Activated T-cell treated with anti-CD3 and anti-CD28 coated beads for 24 hours (primary cell): Measurements from ENCODE around the gene CNTN2.

Experiments used
- DNase-seq: peaks from one replicate; pipeline ENCODE4 v3.0.0-alpha.2; 2020; ENCODE audit warnings: low read depth

CNTN2 gene, protein sequence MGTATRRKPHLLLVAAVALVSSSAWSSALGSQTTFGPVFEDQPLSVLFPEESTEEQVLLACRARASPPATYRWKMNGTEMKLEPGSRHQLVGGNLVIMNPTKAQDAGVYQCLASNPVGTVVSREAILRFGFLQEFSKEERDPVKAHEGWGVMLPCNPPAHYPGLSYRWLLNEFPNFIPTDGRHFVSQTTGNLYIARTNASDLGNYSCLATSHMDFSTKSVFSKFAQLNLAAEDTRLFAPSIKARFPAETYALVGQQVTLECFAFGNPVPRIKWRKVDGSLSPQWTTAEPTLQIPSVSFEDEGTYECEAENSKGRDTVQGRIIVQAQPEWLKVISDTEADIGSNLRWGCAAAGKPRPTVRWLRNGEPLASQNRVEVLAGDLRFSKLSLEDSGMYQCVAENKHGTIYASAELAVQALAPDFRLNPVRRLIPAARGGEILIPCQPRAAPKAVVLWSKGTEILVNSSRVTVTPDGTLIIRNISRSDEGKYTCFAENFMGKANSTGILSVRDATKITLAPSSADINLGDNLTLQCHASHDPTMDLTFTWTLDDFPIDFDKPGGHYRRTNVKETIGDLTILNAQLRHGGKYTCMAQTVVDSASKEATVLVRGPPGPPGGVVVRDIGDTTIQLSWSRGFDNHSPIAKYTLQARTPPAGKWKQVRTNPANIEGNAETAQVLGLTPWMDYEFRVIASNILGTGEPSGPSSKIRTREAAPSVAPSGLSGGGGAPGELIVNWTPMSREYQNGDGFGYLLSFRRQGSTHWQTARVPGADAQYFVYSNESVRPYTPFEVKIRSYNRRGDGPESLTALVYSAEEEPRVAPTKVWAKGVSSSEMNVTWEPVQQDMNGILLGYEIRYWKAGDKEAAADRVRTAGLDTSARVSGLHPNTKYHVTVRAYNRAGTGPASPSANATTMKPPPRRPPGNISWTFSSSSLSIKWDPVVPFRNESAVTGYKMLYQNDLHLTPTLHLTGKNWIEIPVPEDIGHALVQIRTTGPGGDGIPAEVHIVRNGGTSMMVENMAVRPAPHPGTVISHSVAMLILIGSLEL

DNA sequence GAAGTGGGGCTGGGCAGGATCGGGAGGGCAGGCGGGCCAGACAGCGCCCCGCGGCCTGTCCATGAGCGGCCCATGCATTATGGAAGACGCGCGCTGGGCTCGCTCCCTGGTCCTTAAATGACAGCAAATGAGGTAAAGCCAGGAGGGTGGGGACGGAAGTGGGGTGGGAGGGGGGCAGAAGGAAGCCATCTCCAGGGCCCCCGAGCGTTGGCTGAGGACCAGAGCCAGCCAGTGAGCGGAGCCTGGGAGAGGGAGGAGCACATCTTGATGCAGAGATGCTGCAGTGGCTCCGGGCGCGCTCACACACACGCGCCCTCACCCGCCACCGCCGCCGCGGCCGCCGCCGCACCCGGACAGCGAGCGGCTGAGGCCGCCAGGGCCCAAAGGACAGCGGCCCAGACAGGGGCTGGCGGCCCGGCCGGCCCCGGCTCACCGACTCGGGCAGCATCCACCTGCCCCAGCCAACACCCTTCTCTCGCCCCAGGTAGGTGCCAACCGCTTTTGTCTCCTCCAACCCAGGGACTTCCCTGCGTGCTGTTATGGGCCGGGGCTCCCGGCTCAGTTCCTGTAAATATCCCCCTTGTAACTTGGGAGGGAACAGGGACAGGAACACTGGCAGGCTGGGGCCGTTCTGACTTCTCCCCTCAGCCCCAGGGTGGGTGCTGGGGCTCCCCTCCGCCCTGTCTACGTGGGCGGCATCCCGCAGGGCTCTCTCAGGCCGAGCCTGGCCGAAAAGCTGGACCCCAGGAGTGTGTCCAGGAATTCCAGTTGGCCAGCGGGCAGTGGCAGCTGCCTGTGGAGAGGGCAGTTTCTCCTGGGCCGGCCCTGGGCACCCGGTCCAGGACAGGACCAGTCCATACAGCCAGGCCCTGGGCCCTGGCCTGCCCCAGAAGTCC lies at the start of gene CNTN2:
Gene CNTN2 (plus strand): TSS at position 302 of the 896 bp plus-strand sequence. CDS start 9,974 bp downstream, outside the sequence.
- no peak for DNase-seq

DNA sequence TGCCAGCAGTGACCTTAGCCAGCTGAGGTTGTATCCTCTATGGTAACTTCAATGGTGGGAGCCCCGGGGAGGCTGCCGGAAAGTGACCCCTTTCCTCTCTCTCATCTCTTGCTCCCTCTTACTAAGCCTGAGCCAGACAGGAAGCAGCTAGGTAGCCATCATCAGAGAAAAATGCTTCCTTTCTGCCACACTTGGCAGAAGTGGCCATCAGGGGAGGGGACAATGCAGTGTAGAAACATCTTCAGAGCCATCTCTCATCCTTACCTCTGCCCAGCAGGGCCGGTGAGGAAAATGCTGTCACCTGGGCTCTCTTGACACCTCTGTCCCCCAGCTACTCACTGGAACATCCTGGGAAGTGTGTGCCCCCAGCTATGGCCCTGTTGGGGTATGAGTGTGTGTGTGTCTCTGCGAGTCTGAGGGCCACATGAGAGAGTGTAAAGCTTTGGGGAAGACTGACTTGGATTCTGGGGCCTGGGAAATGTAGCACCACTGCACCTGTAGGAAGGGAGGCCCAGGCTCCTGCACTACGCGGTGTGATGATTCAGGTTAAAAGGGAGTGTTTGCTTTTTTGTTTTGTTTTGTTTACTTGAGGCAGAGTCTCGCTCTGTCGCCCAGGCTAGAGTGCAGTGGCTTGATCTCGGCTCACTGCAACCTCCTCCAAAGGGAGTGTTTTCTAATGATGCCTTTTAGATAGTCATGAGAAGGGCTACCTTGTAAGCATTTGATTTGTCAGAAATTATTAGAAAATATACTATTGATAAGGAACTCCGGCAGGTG lies 48.7 kb upstream of the CNTN2 start:
- DNase-seq: no peak

DNA sequence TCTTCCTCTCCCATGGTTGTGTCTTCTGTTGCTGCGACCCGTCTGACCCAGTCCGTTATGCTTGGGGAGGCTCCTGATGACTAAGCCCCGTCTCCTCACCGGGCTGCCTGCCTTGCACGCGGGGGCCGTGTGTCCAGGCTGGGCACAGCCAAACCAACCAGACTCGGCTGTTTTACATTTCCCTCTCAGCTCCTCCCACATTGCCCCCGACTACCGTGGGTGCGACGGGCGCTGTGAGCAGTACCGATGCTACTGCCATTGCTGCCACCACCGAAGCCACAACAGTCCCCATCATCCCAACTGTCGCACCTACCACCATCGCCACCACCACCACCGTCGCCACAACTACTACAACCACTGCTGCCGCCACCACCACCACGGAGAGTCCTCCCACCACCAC lies 46.0 kb upstream of the CNTN2 start:
- no peak for DNase-seq

DNA sequence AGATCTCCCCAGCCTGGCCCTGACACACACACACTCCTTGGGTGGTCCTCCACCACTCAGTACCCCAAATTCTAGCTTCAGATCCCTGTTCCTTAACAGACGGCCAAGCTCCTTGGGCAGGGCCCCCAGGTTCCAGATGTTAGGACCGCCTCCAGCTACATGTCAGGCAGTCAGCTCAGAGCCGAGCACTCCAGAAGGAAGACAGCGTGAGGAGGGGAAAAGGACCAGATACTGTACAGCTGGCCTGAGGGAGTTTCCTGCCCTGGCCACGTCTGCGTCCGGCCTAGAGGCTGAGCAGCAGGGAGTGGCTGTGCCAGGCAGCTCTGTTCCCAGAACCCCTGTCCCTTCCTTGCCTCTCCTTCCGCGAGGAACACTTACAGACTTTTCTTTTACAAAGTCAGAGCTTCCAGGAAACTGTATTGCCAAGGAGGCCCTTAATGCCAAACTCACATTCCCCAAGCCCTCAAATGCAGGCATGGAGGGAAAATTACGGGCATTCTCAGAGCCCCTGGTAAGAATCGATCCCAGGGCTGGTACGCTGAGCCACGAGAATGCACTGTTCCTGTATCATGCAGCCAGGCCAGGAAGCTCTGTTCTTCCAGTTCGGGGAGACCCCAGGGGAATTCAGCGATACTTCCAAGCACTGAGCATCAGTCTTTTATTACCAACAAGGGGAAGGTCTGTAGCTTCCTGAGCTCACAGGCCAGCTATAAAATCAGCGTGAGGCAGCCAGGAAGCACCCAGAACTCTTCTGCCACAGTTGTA lies 45.2 kb upstream of the CNTN2 start:
- DNase-seq: no peak

DNA sequence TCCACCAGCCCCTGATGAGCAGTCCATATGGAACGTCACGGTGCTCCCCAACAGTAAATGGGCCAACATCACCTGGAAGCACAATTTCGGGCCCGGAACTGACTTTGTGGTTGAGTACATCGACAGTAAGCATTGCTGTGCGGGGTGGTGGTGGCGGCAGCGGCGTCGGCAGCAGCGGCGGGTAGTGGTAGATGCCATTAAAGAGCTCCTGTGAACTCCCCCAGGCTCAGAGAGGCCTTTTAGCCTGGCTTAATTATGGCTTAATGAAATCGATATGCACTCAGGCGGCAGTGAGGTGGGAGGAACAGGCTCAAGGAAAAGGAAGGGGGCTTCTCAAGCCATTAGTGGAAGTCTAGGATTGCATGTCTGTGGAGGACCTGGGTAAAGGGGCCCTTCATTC lies 41.9 kb upstream of the CNTN2 start:
- DNase-seq: no peak

DNA sequence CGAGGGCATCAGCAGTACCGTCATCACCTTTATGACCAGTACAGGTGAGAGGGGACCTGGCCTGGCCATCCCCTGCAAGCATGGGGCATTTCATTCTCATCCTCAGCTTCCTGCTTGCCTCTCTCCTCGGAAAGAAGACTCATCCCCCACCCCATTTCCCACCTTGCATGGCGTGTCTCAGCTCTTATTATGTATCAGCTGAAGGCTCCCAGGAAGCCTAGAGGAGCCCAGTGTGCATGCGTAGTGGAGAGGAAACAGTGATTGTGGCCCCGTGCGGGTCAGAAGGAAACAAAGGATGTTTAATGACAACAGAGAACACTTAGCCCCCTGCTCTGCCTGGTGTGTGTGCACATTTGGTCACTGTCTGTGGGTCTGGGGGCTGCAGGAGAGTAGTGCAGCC lies 40.3 kb upstream of the CNTN2 start:
- DNase-seq: no peak

DNA sequence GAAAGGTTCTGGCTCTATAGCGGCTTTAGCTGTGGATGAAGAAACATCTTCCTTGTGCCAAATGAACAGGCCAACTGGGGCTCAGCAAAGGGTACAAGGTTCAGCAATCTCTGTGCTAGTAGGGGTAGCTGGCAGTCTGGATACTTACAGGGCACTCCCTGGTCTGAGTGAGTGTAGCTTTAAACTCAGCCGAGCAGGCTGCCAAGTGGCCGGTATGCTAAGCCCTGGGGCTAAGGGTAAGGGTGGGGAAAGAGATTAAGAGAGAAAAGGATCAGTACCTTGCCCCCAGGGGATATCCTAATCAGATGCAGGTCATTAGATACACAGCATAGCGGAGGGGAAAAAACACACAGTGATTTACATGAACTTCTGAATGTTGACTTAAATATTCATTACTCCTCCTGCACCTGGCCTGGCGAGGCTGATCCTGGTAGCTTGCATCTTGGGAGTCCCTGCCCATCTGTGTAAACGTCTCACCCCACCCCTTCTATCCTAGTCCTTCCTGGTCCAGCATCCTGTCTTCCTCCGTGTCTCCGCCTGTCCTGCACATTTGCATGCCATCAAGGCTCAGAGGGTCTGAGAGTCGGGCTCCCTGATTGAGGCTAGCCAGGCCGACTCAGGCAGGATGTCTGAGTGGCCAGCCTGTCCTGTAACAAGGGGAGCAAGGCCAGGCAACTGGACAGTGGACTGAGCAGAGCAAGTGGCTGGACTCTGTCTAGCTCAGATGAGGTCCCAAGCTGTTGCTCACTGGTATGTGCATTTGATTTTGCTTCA lies 39.5 kb upstream of the CNTN2 start:
- DNase-seq: no peak

DNA sequence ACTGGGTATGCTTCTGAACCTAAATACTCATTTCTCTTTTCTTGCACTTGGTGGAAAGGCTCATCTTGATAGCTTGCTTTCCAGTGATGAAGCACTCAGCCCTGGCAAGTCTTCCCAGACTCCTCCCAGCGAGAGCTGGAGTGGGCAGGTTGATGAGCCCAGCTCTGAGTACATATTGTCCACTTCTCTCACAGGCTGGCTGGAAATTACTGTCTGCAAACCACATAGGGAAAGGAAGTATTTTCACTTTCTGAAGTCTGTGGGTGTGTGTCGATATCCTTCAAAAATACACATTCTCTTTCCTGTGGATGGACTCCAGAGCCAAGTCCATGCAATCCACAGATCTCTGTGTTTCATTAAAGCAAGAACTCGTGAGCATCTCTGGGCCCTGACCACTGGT lies 38.7 kb upstream of the CNTN2 start:
- DNase-seq: no peak

DNA sequence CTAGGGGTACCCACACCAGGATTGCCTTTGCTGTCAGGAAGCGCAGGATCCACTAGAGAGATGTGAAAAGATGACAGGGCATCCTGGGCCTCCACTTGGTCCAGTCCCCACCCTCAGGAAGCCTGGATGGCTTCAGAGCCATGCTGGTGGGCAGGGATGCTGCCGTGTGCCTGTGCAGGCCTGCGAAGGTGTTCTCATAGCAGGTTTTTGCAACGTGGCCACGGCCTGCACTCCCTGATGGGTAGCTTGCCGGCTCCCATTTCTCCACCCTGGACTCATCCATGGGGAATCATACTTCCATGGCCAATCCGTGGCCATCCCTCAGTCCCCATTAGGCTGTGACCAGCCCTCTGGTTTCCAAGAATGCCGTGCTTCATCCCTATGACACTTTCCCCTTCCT lies 34.1 kb upstream of the CNTN2 start:
- DNase-seq: no peak

DNA sequence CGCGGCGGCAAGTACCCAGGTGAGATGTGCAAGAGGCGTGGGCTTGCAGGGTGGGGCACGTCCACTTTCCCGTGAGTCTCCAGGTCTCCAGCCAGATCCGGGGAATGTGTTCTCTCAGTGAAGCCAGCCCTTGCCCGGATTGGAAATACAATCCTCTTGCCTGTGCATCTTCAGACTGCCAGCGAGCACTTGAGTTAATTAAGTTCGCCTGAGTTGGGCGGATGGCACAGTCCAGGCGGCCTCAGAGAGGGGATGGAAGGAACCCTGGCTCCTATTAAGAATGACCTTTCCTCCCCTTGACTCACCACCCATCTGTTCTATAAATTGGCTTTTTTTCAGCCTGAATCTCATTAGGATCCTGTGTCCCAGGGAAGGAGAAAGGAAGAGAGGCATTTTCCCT lies 33.3 kb upstream of the CNTN2 start:
- no peak for DNase-seq

DNA sequence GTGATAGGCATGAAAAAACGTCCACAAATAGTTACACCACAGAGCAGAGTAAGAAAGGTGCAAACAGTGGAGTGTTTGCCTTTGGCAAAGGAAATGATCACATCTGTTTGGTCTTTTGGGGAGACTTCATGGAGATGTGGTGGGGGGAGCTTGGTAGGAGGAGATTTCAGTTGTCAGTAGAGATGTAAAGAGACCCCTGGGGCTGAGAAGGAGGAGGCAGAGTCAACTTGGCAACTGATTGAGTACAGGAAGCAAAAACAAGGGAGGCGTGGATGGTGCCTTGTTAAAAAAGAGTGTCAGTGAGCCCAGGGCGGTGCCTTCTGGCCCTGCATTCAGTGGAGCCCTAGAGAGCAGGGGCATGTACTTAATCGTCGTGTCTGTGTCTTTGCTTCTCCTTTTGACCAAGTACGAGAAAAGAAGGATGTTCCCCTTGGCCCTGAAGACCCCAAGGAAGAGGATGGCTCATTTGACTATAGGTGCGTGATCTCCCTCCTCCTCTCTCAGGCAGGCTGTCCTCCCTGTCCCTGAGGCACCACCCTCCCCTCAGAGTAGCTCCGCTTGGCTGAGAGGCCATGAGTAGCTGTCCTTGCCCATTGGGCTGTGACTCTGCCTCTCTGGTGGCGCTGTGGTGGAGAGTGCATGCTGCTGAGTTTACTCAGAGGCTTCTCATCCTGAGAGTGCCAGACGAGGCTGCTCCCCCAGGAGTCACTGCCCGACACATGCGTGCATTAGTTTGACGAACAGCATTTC lies 30.4 kb upstream of the CNTN2 start:
- no peak for DNase-seq

DNA sequence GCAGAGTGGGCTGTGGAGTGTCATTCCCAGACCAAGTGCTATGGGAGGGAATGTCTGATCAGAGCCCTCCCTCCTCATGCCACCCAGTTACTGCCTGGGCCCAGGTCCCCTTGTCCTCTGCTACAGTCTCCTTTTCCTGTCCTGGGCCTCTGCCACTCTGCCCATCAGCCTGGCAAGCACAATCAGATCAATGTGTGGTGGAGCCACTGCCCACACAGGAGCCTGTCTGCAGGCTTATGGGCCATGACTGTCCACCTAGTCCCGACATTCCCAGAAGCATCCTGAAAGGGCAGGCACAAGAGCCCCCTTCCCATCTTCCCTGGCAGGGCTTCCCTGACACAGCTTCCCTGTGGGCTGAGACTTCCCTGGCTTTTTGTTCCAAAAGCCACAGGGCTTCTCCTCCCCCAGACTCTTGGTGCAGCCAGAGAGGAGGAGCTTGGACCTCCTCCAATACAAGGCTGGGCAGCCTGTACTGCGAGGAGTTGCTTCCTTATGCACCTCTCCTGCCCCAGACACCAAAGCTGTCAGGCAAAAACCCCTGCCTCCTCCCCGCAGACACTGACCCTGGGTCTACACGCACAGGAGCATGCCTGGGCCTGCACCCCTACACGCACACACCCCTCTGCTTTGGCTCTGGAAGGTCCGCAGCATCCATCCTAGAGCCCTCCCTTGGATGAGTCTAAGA lies 29.2 kb upstream of the CNTN2 start:
- DNase-seq: no peak

DNA sequence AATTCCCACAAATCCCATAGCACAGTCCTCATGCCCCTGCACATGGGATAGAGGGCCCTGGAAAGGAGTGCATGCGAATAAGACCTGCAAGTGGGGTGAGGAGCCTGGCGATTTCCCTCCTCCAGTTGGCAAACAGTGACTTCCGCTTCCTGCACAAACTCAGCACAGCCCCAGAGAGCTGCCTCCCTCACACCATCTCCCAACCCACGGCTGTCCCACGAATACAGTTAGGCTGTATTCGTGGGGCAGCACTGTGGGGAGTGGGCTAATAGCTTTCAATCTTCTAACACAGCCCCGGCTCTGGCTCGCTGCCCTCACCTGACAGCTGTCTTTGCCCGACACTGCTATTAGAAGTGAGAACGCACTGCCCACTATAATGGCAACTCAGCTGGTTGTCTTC lies 28.2 kb upstream of the CNTN2 start:
- DNase-seq: no peak

DNA sequence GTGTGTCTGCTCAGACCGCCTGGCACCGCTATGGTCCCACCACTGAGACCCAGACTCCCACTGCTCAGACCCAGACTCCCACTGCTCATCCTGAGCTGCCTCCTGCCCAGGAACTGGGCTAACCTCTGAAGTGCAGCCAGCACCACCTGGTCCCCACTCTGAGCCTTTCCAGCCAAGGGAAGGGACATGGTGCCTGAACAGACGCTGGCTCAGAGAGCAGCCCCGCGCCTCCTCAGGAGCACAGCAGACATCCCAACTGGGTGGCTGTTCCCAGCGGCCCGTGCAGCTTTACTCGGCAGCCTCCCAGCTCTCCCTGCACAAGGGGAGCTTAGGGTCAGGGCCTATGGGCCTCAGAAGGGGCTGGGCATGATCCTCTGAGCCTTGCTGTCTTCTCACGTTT lies 27.8 kb upstream of the CNTN2 start:
- DNase-seq: no peak

DNA sequence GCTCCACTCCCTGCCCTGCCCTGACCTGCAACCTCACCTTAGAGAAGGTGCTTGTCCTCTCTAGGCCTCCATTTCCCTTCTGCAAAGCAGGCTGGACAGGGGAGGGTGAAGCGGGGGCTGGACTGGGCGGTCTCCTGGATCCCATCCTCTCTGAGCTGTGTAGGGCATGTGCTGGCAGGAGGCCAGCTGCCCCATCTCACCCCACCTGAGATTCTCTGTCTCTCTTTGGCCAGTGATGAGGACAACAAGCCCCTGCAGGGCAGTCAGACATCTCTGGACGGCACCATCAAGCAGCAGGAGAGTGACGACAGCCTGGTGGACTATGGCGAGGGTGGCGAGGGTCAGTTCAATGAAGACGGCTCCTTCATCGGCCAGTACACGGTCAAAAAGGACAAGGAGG lies 26.9 kb upstream of the CNTN2 start:
- no peak for DNase-seq

DNA sequence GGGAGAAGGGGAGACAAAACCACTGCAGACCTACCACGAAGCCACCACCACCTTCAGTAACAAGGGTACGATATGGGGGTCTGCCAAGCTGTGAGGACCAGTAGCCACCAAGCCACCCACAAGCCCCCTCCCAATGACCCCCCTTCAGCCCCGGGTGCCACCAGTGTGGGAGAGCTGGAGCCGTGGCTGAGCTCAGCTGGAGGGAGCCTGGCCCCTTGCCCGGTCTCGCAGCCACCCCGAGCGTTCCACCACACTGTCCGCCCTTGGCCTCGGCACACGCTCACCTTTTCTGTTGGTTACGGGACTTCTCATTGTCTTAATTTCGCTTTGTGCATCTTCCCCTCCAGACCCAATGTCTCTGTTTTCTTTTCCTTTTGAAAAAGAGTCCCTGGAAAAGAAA lies 26.4 kb upstream of the CNTN2 start:
- DNase-seq: no peak

DNA sequence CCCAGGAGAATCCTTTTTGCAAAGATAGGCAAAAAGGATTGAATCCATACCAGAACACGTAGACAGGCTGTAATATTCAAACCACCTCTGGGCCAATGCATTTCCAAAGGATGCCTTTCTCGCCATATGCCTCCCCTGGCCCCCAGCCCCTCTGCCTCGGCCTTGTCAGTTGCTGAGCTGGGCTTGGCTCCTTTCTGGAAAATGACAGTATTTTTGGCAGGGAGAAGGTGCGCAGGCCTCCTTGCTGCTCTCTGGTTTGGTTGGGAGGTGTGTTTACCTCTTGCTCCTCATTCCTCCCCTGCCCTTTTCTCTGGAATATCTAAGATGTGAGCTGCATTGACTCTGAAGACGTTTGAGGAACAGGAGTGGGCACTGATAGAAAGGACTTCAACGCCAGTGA lies 26.0 kb upstream of the CNTN2 start:
- no peak for DNase-seq

DNA sequence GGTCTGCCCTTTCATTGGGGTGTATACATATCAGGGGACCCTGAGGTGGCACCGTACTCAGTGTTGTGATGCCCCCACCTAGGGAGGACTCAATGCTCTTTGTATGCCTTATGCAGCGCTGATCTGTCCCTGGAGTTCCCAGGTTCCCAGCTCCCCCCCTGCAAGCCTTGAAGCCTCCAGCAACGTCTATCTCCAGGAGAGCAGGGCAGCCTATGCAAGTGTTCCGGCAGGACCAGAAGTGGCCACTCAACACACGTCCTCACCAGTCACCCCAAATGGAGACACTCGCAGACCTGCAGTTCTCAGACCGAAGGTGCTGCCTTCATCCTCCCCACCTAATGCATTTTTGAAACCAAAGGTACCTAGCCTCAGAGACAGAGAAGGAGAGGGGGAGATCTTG lies 25.2 kb upstream of the CNTN2 start:
- no peak for DNase-seq
